ENCODE data around the gene MSGN1. TPM values are rescaled to one million over a fixed set of nuclear protein-coding genes. Genes with fewer than 3 reads are reported as not detected.

Gene MSGN1
- total and polyA plus RNA-seq, 2 of the 8 experiments (the other 6 are each of a cell fraction or from before 2014, with no cell fraction given) = not detected

- Histone ChIP-seq H4K91ac (replicated peaks; ENCODE audit: insufficient read length, low read length) (no peak overlapping the region), H3K36me3 (ENCODE audit: control insufficient read depth in 2 of 4, insufficient read depth in 4 of 4, low read length in 3 of 4) (peaks cover 5 to 54% (median 16%) of the 10 kb centered on the region in 4 experiments; a peak in 4 of 8 replicates)
Measured at GRCh38 chr2:17772532-17772931, 43.7 kb upstream of the MSGN1 start.

More at GRCh38 chr2:17772532-17772931, 43.7 kb upstream of the MSGN1 start:
- FAIRE-seq = no peak
- Histone ChIP-seq H3K23ac (ENCODE audit: insufficient read length) (no peak overlapping the region), H2BK120ac (replicated peaks; ENCODE audit: low read depth, low read length) (no peak overlapping the region), H2BK12ac (ENCODE audit: low read depth, low read length) (no peak overlapping the region), H2AK5ac (ENCODE audit: low read depth, low read length) (no peak overlapping the region), H4K5ac (ENCODE audit: insufficient read length, low read depth, low read length) (no peak overlapping the region), H3K4me2 (ENCODE audit: insufficient read depth in 1 of 2, low read depth in 2 of 2, low read length in 2 of 2) (no peak overlapping the region), H3K79me1 (ENCODE audit: low read depth, low read length) (no peaks in the 10 kb centered on the region), H3K4me1 (replicated peaks in 1 of 4; ENCODE audit: control insufficient read depth in 3 of 4, insufficient read depth in 4 of 4, low read length in 3 of 4) (no peaks in the 10 kb centered on the region), H2BK20ac (ENCODE audit: low read length) (no peak overlapping the region), H3K27me3 (replicated peaks in 1 of 4; ENCODE audit: control insufficient read depth in 3 of 4, extremely low read depth in 1 of 4, insufficient read depth in 3 of 4, low read length in 3 of 4) (no peaks in the 10 kb centered on the region), H3K4ac (replicated peaks; ENCODE audit: insufficient read length, low read depth, low read length) (no peak overlapping the region), H3K27ac (ENCODE audit: low read depth, low read length) (no peak overlapping the region), H3K4me3 (ENCODE audit: extremely low read depth in 1 of 4, insufficient read depth in 2 of 4, low read depth in 3 of 4, low read length in 4 of 4) (no peak overlapping the region), H3K56ac (replicated peaks; ENCODE audit: insufficient read length, low read depth, low read length) (no peak overlapping the region), H4K20me1 (replicated peaks in 1 of 2; ENCODE audit: control insufficient read depth in 1 of 2, insufficient read depth in 2 of 2, low read length in 2 of 2) (no peaks in the 10 kb centered on the region), H2BK5ac (ENCODE audit: low read depth, low read length) (no peak overlapping the region), H3K79me2 (ENCODE audit: control insufficient read depth in 1 of 2, insufficient read depth in 2 of 2, low read length in 2 of 2) (no peaks in the 10 kb centered on the region), H2BK15ac (ENCODE audit: low read length) (no peak overlapping the region), H3K9me3 (ENCODE audit: insufficient read depth in 2 of 2, low read depth in 1 of 2, low read length in 1 of 2) (no peaks in the 10 kb centered on the region), H4K8ac (ENCODE audit: extremely low read depth, insufficient read depth, low read length) (no peak overlapping the region), H3K23me2 (ENCODE audit: low read depth, low read length) (no peaks in the 10 kb centered on the region), H2AFZ (ENCODE audit: low read length) (no peak overlapping the region), H3K14ac (ENCODE audit: insufficient read length) (no peak overlapping the region), H3K18ac (ENCODE audit: extremely low read depth, low read length) (no peak overlapping the region), H3K9ac (replicated peaks in 1 of 4; ENCODE audit: extremely low read depth in 1 of 4, low read depth in 3 of 4, low read length in 3 of 4) (no peak overlapping the region)
- no peak for DNase-seq (ENCODE audit: low read depth in 1 of 2, low spot score in 2 of 2)
- CTCF ChIA-PET (ENCODE audit: partially characterized antibody) = interaction anchor here (1.0 to 1.6 kb wide), 2 partner anchors 53 to 59 kb away, joined by 3 to 4 read pairs; no protein-coding TSS in a partner anchor
- TF ChIP-seq CTBP2 (IDR thresholded peaks at IDR 0.05; ENCODE audit: borderline replicate concordance, insufficient read depth, insufficient read length, low read length) = no peak
- POLR2A ChIA-PET (ENCODE audit: partially characterized antibody) = no interaction called here
- WGBS, 2 experiments (ENCODE audit: extremely low coverage in 1 of 2, insufficient coverage in 1 of 2, insufficient read length in 1 of 2, insufficient replicate concordance in 2 of 2, low coverage in 1 of 2, low lambda C conversion rate in 2 of 2, missing lambda C conversion rate in 1 of 2) = 94% methylated on average over 2 of the region's 2 CpGs; no CpG with 5 or more reads in 1 of the 2 experiments

Data from H1 (cell line).